ENCODE results near the gene ATG7.
"Not testable (repeated sequence)": the region's sequence is repeated elsewhere in the genome, so short reads cannot be mapped to it uniquely, and the experiment has no call there.

ATG7 gene

DNA sequence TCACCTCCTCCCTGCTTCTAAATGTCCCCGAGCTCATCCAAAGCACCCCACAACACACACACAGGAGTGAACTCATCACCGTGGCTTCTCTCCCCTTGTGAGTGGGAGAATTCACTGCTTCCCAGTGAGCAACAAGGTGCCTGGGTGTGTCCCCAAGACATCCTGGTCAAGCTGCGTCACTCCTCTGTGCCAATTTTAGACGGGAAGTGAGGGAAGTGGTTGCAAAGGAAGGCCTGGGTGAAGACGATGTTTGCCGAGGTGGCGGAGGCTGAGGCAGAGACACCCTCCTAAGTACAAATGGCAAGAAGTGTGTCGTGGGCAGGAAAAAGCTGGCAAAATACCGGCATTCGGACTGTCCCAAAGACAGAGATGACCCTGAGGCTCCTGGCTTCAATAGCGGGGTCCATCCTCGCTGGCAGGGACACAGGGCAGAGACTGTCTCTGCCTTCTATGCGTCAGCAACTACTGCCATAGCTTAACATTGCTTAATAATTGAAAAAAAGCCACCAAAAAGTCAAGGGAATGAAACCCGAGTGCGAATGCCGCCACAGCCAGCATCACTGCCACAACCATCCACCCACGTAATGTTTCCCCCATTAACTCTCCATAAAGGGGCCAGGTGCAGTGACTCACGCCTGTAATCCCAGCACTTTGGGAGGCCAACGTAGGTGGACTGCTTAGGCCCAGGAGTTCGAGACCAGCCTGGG, 298.7 kb downstream of the ATG7 start:
- DNase-seq = no peak

GRCh38 chr3:11572660-11573059, 300.5 kb downstream of the ATG7 start:
- DNase-seq = not testable (repeated sequence)

DNA sequence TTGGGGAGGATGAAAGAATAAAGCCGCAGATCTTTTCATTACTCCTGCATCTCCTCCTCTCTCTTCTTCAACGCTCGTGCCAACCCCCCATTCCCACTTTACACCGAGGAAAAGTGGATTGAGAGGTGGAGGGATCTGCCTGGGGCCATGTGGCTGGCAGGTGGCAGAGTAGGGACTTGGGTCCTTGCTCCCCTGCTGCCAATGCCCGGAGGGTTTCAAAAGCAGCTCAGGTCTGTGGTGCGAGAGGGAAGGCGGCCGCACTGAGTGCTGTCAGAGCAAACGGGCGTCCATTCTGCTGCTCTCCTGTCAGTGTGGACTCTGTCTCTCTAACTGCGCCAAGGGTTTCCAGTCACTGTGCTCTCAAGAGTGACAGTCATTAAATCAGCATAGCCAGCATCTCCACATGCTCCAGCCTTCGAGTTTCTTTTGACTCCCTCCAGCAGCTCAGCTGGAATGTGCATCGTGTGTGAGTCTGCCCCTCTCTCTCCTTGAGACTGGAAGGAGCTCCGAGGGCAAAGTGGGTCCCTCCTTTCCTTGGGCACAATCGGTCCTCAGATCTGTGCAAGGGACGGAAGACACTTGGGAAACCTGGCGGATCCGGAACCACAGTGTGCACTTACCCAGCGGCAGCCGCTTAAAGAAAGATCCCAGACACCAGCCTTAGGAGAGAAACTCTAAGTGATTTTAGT, 302.9 kb downstream of the ATG7 start:
- DNase-seq = no peak

DNA sequence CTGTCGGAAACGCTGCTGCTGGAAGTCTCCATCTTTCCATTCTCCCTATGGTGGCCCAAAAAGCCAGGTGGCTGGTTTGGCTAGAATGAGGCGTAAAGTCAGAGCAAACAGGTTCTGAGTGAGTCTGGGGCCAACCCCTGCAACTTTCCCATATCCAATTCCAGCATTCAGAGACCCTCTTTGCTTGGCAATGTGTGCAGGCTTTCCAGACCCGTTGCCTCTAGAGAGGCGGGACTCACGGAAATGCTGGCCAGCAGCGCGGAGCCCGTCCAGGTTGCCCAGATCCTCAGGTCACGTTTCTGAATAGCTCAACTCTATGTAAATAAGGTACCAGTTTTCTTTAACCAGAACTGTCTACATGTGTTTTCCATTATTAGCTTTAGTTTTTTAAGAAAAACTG, 303.5 kb downstream of the ATG7 start:
- DNase-seq = no peak

- no peak for DNase-seq
These were observed 304.3 kb downstream of the ATG7 start for GRCh38 chr3:11576453-11576852.

DNA sequence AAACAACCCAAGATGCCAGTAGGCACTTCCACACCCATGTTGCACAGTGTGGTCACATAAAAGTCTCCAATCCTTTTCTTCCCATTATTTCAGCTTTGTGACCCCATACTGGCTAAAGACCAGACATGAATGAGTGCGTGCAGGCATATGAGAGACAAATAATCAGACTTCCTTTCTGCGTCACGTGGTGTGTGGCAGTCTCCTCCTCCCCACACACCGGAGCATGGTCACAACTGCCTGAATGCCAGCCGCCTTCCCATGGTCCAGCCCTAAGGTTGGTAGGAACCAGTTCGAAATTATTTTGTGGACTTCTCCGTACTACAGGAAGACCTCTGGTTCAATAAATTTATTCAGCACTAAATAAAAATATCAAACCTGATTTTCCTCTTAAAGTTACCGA, 306.0 kb downstream of the ATG7 start:
- DNase-seq = no peak

- no peak for DNase-seq
These were observed 308.4 kb downstream of the ATG7 start for GRCh38 chr3:11580645-11581044.

- no peak for DNase-seq
These were observed 309.3 kb downstream of the ATG7 start for GRCh38 chr3:11581237-11582190.

DNA sequence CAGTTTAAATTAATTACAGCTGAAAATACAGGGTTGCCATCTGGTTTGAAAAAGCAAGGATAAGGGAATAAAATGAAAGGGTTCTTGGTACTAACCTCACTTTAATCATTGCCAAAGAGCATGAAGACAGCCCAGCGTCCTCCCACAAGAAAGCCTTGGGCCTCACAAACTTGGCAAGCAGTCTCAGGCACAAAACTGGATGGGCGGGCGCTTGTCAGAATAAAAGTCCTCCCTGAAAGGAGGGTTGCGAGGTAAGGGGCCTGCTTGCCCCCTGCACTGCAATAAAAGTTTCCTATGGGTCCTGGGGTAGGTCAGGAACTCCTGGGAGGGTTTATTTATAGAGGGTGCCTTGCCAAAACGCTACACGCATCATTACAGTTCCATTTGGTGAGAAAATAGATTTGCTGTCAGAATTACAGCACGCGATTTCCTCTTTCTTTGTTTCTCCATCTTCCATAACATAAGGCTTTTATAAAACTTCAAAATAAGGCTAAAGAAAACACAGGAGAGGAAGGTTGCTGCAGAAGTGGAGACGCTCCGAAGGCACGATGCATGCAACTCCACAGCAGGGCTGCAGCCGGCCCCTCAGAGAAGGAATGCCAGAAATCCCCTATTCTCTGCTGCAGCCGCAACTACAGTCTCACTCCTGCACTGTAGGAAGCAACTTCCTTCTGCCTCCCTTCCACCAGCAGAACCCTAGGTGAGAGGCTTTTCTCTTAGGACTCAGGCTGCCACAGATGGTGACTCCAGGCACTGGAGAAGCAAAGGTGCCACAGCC, 310.2 kb downstream of the ATG7 start:
- DNase-seq = peak; percentile 95

GRCh38 chr3:11583235-11583634, 311.0 kb downstream of the ATG7 start:
- no peak for DNase-seq

DNA sequence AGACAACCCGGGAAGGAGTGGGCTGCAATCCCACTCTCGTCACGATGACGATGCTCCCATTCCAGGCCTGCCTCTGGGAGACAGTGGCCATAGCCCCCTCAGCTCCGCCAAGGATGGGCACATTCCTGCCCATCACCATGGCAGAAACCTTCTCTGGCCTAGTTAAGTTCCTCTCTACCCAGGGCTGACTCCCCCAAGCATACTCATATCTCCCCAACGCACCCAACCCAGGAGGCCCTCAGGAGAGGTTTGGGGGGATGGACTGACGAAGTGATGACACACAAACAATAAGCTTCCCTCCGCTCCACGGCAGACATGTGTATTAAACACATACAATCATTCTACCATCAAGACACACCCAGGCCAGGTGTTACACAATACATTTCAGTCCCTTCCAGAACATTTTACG, 311.4 kb downstream of the ATG7 start:
- DNase-seq = no peak

- no peak for DNase-seq
These were observed 312.4 kb downstream of the ATG7 start for GRCh38 chr3:11584570-11584969.

- DNase-seq = no peak
These were observed 315.6 kb downstream of the ATG7 start for GRCh38 chr3:11587766-11588165.

- DNase-seq = no peak
These were observed 316.1 kb downstream of the ATG7 start for GRCh38 chr3:11588338-11588737.

DNA sequence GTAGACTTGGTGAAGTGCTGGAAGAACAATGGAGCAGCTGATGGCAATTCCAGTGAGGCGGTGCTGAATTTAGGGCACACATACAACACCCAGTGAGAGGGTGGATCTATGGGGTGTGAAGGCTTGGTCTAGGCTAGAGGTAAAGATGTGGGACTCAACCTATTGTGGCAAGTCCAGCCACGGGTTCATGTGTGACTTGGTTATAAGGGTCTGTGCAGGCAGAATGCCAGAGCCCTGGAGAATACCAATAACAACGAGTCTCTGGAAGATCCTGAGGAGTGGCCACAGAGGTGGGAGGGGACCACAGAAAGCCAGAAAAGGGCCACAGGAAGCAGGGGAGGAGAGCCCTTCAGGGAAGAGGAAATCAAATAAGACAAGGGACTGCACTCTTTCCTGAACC, 316.6 kb downstream of the ATG7 start:
- DNase-seq = no peak

GRCh38 chr3:11589706-11590105, 317.5 kb downstream of the ATG7 start:
- DNase-seq = no peak

DNA sequence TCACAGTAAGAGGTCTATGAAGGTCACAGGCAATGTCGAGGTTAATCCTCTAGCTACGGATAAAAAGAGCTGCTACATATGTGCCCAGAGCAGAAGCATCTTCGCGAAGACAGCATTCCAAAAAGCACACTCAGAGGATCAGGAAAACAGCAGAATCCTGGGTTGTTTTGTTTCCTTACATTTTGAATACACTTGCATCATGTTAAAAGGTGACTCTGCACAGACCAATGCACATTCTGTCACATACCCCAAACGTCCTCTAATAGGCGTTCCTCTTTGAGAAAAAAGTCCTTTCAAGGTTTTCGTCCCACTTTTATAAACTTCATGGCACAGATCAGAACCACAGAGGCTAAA, 318.8 kb downstream of the ATG7 start:
- DNase-seq = peak; percentile 64

- no peak for DNase-seq
These were observed 319.4 kb downstream of the ATG7 start for GRCh38 chr3:11591391-11592282.

GRCh38 chr3:11592445-11593298, 320.5 kb downstream of the ATG7 start:
- peak; percentile 59 for DNase-seq

DNA sequence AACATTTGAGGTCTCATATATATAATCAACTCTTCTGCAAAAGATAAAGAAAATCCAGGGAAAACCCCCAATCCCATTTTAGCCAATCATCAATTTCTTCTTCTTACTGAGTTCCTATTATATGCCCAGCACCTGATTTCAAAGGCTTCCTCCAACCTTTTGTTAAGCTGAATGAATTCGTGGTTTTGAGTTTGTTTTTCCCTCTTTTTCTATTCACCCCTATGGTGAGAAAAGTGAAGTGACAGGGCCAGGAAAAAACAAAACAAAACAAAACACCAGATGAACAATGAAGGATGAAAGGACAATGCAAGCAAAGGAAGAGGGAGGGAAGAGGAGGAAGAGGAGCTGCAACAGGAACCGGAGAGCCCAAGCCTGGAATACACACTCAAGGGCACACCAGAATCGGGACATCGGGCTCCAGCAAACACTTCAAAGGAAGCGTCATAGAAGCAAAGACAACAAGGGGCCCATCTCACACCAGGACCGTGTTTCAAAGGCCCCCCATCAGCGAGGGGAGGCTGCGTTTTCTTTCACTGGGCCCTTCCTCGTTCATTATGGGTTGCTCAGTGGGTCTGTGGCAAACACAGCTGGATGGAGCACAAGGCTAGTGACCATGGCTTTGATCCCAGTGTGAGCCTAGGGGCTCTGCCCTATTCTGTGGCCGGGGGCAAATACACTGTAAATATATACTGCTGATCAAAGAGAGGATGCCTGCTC, 321.3 kb downstream of the ATG7 start:
- no peak for DNase-seq
